A549 (cell line): ENCODE data around the gene RPN2. TPM values are rescaled to one million over a fixed set of nuclear protein-coding genes. Genes with fewer than 3 reads are reported as not detected.

Experiments
- ATAC-seq, 2 experiments: fragments of 200-7000 bp in 1 of 2; fragments of >200 bp in 1 of 2; cut with Nextera tagmentation in 1 of 2; cut with Tn5 transposase in 1 of 2; 3 replicates each; pipeline versions ENCODE4 v1.8.0 to v1.9.1; 2018 to 2020; ENCODE audit warnings: mild to moderate bottlenecking in 1 of 2, moderate library complexity in 1 of 2
- CTCF ChIA-PET: fragments of 300-600 bp; sonication (Branson Sonifier 250); formaldehyde crosslinking; extraction: SDS; loops from one replicate; lab custom pipeline; 2021; ENCODE audit warnings: antibody characterized with exemption, inconsistent platforms; lab: Yijun Ruan, JAX
- POLR2A ChIA-PET: fragments of 350-600 bp; formaldehyde crosslinking; extraction: SDS; loops from one replicate; lab custom pipeline; 2021; ENCODE audit warnings: antibody characterized with exemption, inconsistent platforms; lab: Yijun Ruan, JAX
- DNase-seq, 2 experiments: peaks; one replicate each; pipeline versions ENCODE4 v3.0.0 to v3.0.0-alpha.2; 2011 to 2016; ENCODE audit warnings: low read depth in 1 of 2, low spot score in 1 of 2
- FAIRE-seq: peaks from 2 replicates; lab custom pipeline; 2011; peaks lifted over from hg19 to GRCh38; lab: Jason Lieb, UNC
- H3K27ac ChIP-seq, 2 experiments: fragments of >200 bp; sonication (Bioruptor Twin); formaldehyde crosslinking; 3 replicates each; pipeline ENCODE4 v1.5.1; 2016 to 2017
- H3K4me1 ChIP-seq: fragments of >200 bp; sonication (Bioruptor Twin); formaldehyde crosslinking; 3 replicates; pipeline ENCODE4 v1.6.1; 2016
- H3K4me2 ChIP-seq: fragments of >200 bp; sonication (Bioruptor Twin); formaldehyde crosslinking; 3 replicates; pipeline ENCODE4 v1.6.1; 2016
- H3K4me3 ChIP-seq: fragments of >200 bp; sonication (Bioruptor Twin); formaldehyde crosslinking; 3 replicates; pipeline ENCODE4 v1.5.1; 2016
- H3K9me3 ChIP-seq: fragments of >200 bp; sonication (Bioruptor Twin); formaldehyde crosslinking; 3 replicates; pipeline ENCODE4 v1.6.1; 2016
- BCL3 ChIP-seq: fragments of >200 bp; sonication (Bioruptor Twin); formaldehyde crosslinking; IDR thresholded peaks from 3 replicates; pipeline ENCODE4 v1.6.1; 2016
- BHLHE40 ChIP-seq: IDR thresholded peaks from 2 replicates; pipeline ENCODE4 v1.6.1; 2012; ENCODE audit warnings: low read depth, low read length, inconsistent platforms
- CHD4 ChIP-seq: fragments of 200-600 bp; sonication (generic); IDR thresholded peaks from 2 replicates; pipeline ENCODE4 v1.6.1; 2016; ENCODE audit warnings: antibody characterized with exemption, mild to moderate bottlenecking, borderline replicate concordance
- EHF ChIP-seq: fragments of 250-450 bp; sonication (Bioruptor Pico); IDR thresholded peaks from 2 replicates; pipeline ENCODE4 v1.5.0; 2020; ENCODE audit warnings: mild to moderate bottlenecking
- EP300 ChIP-seq, 2 experiments: fragments of >200 bp; sonication (Bioruptor Twin); formaldehyde crosslinking; IDR thresholded peaks; 2 replicates in 1 of 2; 3 replicates in 1 of 2; pipeline ENCODE4 v1.6.1; 2016 to 2017
- ESRRA ChIP-seq: fragments of 150-350 bp; IDR thresholded peaks from 2 replicates; pipeline ENCODE4 v1.6.1; 2014; ENCODE audit warnings: mild to moderate bottlenecking, low read length, borderline replicate concordance
- FOXS1 ChIP-seq: fragments of 250-450 bp; sonication (Bioruptor Pico); IDR thresholded peaks from 2 replicates; pipeline ENCODE4 v1.5.0; 2020; ENCODE audit warnings: mild to moderate bottlenecking, moderate library complexity
- HDAC2 ChIP-seq: fragments of 200-600 bp; sonication (generic); IDR thresholded peaks from 2 replicates; pipeline ENCODE4 v1.6.1; 2016
- HES2 ChIP-seq: fragments of >200 bp; sonication (Bioruptor Twin); formaldehyde crosslinking; IDR thresholded peaks from 2 replicates; pipeline ENCODE4 v1.6.1; 2016
- HMGXB4 ChIP-seq: fragments of 250-450 bp; sonication (Bioruptor Pico); IDR thresholded peaks from 2 replicates; pipeline ENCODE4 v1.5.0; 2021; ENCODE audit warnings: mild to moderate bottlenecking, moderate library complexity, borderline replicate concordance
- HOXB13 ChIP-seq: fragments of 250-450 bp; sonication (Bioruptor Pico); IDR thresholded peaks from 2 replicates; pipeline ENCODE4 v1.5.0; 2020; ENCODE audit warnings: low read depth, mild to moderate bottlenecking, moderate library complexity
- JUN ChIP-seq, 2 experiments: fragments of >200 bp; sonication (Bioruptor Twin); formaldehyde crosslinking; IDR thresholded peaks; 2 replicates in 1 of 2; 3 replicates in 1 of 2; pipeline ENCODE4 v1.6.1; 2016 to 2017
- JUNB ChIP-seq: fragments of >200 bp; sonication (Bioruptor Twin); formaldehyde crosslinking; IDR thresholded peaks from 2 replicates; pipeline ENCODE4 v1.6.1; 2016
- KDM1A ChIP-seq: fragments of 200-600 bp; sonication (generic); IDR thresholded peaks from 2 replicates; pipeline ENCODE4 v1.6.1; 2016; ENCODE audit warnings: low read depth, mild to moderate bottlenecking
- KDM5A ChIP-seq: fragments of 200-600 bp; sonication (generic); IDR thresholded peaks from 2 replicates; pipeline ENCODE4 v1.6.1; 2016; ENCODE audit warnings: antibody characterized with exemption, mild to moderate bottlenecking
- MAFK ChIP-seq: fragments of 450-650 bp; IDR thresholded peaks from 2 replicates; pipeline ENCODE4 v1.6.1; 2014; ENCODE audit not compliant: partially characterized antibody
- MAX ChIP-seq: IDR thresholded peaks from 2 replicates; pipeline ENCODE4 v1.6.1; 2012
- MAZ ChIP-seq: fragments of 150-350 bp; IDR thresholded peaks from 2 replicates; pipeline ENCODE4 v1.6.1; 2014; ENCODE audit warnings: antibody characterized with exemption, low read depth, low read length, borderline replicate concordance
- NFE2L2 ChIP-seq: fragments of 150-350 bp; conservative IDR thresholded peaks from 2 replicates; pipeline ENCODE4 v1.6.1; 2014; ENCODE audit warnings: low read length
- NR3C1 ChIP-seq: fragments of >200 bp; sonication (Bioruptor Twin); formaldehyde crosslinking; IDR thresholded peaks from 3 replicates; pipeline ENCODE4 v1.6.1; 2017
- PBX3 ChIP-seq: IDR thresholded peaks from 2 replicates; pipeline ENCODE4 v1.6.1; 2012
- RAD21 ChIP-seq, 2 experiments: fragments of >200 bp in 1 of 2; sonication (Bioruptor Twin) in 1 of 2; formaldehyde crosslinking in 1 of 2; IDR thresholded peaks in 1 of 2; conservative IDR thresholded peaks in 1 of 2; 2 replicates in 1 of 2; 3 replicates in 1 of 2; pipeline ENCODE4 v1.6.1; 2012 to 2018; ENCODE audit warnings: inconsistent platforms in 1 of 2
- RCOR1 ChIP-seq: fragments of 150-350 bp; IDR thresholded peaks from 2 replicates; pipeline ENCODE4 v1.6.1; 2014; ENCODE audit warnings: antibody characterized with exemption, low read length, low read depth
- SREBF2 ChIP-seq: fragments of 450-650 bp; IDR thresholded peaks from 2 replicates; pipeline ENCODE4 v1.6.1; 2014; ENCODE audit warnings: mild to moderate bottlenecking, moderate library complexity
- ZFP36 ChIP-seq: fragments of 450-650 bp; IDR thresholded peaks from 2 replicates; pipeline ENCODE4 v1.6.1; 2014; ENCODE audit warnings: borderline replicate concordance; ENCODE audit not compliant: partially characterized antibody
- ZNF302 ChIP-seq: fragments of 250-450 bp; sonication (Bioruptor Pico); IDR thresholded peaks from 2 replicates; pipeline ENCODE4 v1.9.0; 2021; ENCODE audit warnings: inconsistent platforms, mild to moderate bottlenecking, moderate library complexity
- WGBS: methylation state at CpG from one replicate; pipeline ENCODE4 v1.1.6; 2017; ENCODE audit errors: missing lambda C conversion rate; 5-methylcytosine and 5-hydroxymethylcytosine counted together
- polyA plus RNA-seq, 4 experiments: library from polyadenylated mRNA; depleted of rRNA in 3 of 4; stranded (reverse); fragments of >200 nt; fragmentation: RNase III in 1 of 4; extraction: RNeasy Plus Mini Kit Qiagen cat#74134 plus additional on column Dnase treatment in 1 of 4; gene quantifications; 2 replicates in 3 of 4; 3 replicates in 1 of 4; pipeline ENCODE4 v1.2.3, GENCODE V29; 2011 to 2017

Gene RPN2
- polyA plus RNA-seq, 2 of the 4 experiments (the other 2 are of a cell fraction), result 282 to 391 TPM

- no peaks in the 10 kb centered on the region for H3K9me3 ChIP-seq
- no peaks in the 10 kb centered on the region for H3K4me1 ChIP-seq
- no peak for FAIRE-seq
- no peak overlapping the region for H3K4me2 ChIP-seq
- no peak overlapping the region for H3K27ac ChIP-seq
- no peak for DNase-seq
- 60% methylated on average over 3 of the region's 3 CpGs for WGBS
- no peak for ATAC-seq
- CTCF ChIA-PET, result interaction anchor here (0.6 kb wide), 1 partner anchor 34 kb away, joined by 3 read pairs; no protein-coding TSS in a partner anchor
- POLR2A ChIA-PET, result no interaction called here
- TF ChIP-seq KDM1A, result no peak
- no peak for TF ChIP-seq JUN (IDR thresholded peaks at IDR 0.05)
- no peak for TF ChIP-seq NR3C1
- TF ChIP-seq HOXB13 (CRISPR knock-in tag), result no peak
- no peak for TF ChIP-seq HMGXB4
- TF ChIP-seq RCOR1, result no peak
- TF ChIP-seq ESRRA, result no peak
- no peak for TF ChIP-seq PBX3
- H3K4me3 ChIP-seq, result no peak overlapping the region
Observed at GRCh38 chr20:37131486-37131885, 47.6 kb upstream of the RPN2 start.

GRCh38 chr20:37133952-37134351 lies 45.2 kb upstream of the RPN2 start:
- FAIRE-seq, result no peak
- no peak for ATAC-seq
- POLR2A ChIA-PET, result no interaction called here
- WGBS, result 88% methylated on average over 2 of the region's 2 CpGs
- Histone ChIP-seq H3K27ac (no peak overlapping the region), H3K4me3 (no peak overlapping the region), H3K4me1 (no peaks in the 10 kb centered on the region), H3K9me3 (no peaks in the 10 kb centered on the region)
- TF ChIP-seq MAZ, result no peak
- TF ChIP-seq JUNB, result no peak
- no peak for TF ChIP-seq EP300 (IDR thresholded peaks at IDR 0.05)
- no peak for TF ChIP-seq KDM5A
- TF ChIP-seq CHD4, result no peak
- no peak for TF ChIP-seq SREBF2
- TF ChIP-seq FOXS1 (CRISPR knock-in tag), result no peak
- TF ChIP-seq HOXB13 (CRISPR knock-in tag), result no peak
- TF ChIP-seq EHF (CRISPR knock-in tag), result no peak
- TF ChIP-seq RAD21 (conservative IDR thresholded peaks at IDR 0.05 in 1 of 2, IDR thresholded peaks at IDR 0.05 in 1 of 2), result no peak
- TF ChIP-seq ZFP36, result no peak
- TF ChIP-seq, all 56 proteins: peak for 0
- no peak overlapping the region for H3K4me2 ChIP-seq
- no peak for DNase-seq
- CTCF ChIA-PET, result no interaction called here

GRCh38 chr20:37137547-37137946 lies 41.6 kb upstream of the RPN2 start:
- CTCF ChIA-PET, result interaction anchor here (1.0 kb wide), 1 partner anchor 79 kb away, joined by 3 read pairs; no protein-coding TSS in a partner anchor

GRCh38 chr20:37142708-37143107 lies 36.4 kb upstream of the RPN2 start:
- Histone ChIP-seq H3K9me3 (no peaks in the 10 kb centered on the region), H3K4me3 (no peak overlapping the region), H3K4me1 (no peaks in the 10 kb centered on the region), H3K27ac (no peak overlapping the region), H3K4me2 (no peak overlapping the region)
- CTCF ChIA-PET, result no interaction called here
- ATAC-seq (no peak), FAIRE-seq (no peak), DNase-seq (no peak)
- POLR2A ChIA-PET, result no interaction called here
- WGBS, result 81% methylated on average over 3 of the region's 3 CpGs
- TF ChIP-seq CHD4 (no peak), MAX (no peak), ZNF302 (CRISPR knock-in tag) (no peak), ZFP36 (no peak), BHLHE40 (no peak), BCL3 (no peak), HDAC2 (no peak), KDM1A (no peak), HES2 (no peak), MAZ (no peak)

More at GRCh38 chr20:37137547-37137946, 41.6 kb upstream of the RPN2 start:
- Histone ChIP-seq H3K4me3 (no peak overlapping the region), H3K27ac (no peak overlapping the region), H3K4me1 (no peaks in the 10 kb centered on the region), H3K4me2 (no peak overlapping the region), H3K9me3 (no peaks in the 10 kb centered on the region)
- FAIRE-seq (no peak), DNase-seq (no peak), ATAC-seq (no peak)
- WGBS, result 73% methylated on average over 4 of the region's 4 CpGs
- no peak for TF ChIP-seq NFE2L2
- TF ChIP-seq MAFK, result peak; percentile 42
- POLR2A ChIA-PET, result no interaction called here
